Dedifferentiated amniotic fluid mesenchymal stem cell (primary cell): ENCODE data around the gene CHIA.

ENCODE experiments used
- DNase-seq: peaks from one replicate; pipeline ENCODE4 v3.0.0-alpha.2; 2016; ENCODE audit errors: extremely low spot score

Gene CHIA

GRCh38 chr1:111290630-111291029 lies at the start of gene CHIA:
Gene CHIA (plus strand): TSS chr1:111290851. CDS start chr1:111310468, 19,617 bp downstream.
- DNase-seq, result no peak

GRCh38 chr1:111241797-111242196 lies 48.9 kb upstream of the CHIA start:
- no peak for DNase-seq

GRCh38 chr1:111242805-111243523 lies 47.7 kb upstream of the CHIA start:
- no peak for DNase-seq

GRCh38 chr1:111247125-111247838 lies 43.4 kb upstream of the CHIA start:
- DNase-seq, result no peak

- no peak for DNase-seq
Measured at GRCh38 chr1:111249960-111250359, 40.7 kb upstream of the CHIA start.

- DNase-seq, result no peak
Measured at GRCh38 chr1:111251570-111251969, 39.1 kb upstream of the CHIA start.

GRCh38 chr1:111252786-111253185 lies 37.9 kb upstream of the CHIA start:
- DNase-seq, result no peak

DNA sequence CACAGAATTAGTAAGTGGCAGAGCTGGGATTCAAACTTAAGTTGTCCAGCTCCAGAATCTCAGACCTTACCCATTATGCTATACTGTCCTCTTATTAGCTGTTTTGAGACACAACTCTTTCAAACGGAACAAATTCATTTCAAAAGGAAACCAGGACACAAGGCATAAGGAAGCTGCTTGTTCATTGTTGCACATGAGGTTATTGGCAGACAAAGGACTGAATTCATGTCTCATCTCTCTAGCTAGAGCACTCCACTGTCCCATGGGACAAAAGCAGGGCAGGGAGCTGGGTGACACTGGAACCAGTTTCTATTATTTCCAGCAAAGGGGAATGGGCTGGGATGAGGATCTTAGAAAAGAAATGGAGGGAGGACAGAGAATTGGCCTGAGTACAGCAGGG lies 36.8 kb upstream of the CHIA start:
- DNase-seq, result no peak

DNA sequence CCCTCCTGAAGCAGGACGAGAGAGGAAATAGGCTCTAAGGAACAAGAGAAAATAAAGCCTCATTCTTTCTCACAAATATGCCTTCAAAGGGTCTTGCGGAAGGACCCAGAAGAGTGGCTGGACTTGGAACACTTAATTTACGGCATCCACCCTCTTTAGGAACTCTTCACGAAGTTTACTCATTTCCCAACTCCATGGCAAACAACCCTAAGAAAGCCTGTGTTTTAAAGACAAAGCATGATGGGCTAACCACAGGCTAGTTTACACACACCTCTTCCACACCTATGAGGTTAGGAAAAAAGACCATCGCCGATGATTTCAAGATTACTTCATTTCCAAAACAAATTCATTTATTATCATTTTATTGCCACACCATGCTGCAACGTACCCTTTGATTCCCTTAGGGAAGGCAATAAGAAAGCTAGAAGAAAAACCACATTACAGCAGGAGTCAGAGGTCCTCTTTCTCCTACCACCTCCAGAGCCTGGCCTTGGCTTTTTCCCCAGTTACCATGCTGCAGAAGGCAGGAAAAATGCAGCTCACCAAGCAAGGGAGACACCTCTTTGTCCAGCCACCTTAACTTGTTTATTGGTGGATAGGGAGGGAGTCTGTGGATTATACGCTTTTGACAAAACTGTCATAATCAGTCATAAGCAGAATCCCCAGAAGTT lies 33.5 kb upstream of the CHIA start:
- DNase-seq, result no peak

DNA sequence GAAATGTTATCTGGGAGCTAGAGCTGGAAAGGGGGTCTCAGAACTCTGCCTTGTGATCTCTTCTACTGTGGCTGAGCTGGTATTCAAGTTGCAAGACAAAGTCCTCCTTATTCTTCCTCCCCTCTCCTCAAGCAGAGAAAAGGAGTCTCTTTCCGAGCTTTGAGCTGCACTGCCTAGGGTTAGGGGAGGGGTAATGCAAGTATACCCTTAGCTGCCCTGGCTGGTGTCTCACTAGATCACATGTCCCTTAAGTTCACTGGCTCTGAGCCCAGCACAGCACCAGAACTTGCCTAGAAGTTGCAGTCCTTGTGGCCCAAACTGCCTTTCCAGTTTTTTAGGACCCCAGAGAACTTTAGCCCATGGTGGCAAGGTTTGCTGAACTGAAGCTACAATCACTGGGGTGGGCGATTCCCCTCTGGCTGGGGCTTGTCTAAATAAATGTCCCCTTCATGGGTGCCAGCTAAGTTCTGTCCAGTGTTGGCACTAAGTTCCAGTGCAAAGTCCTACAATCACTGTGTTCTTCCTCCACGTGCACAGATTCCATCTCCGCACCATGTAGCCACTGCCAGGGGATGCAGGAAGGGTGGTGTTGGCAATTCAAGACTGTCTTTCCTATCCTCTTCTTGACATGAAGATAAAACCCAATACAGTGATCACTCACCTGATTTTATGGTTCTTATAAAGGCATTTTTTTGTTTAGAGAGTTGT lies 22.7 kb upstream of the CHIA start:
- DNase-seq, result no peak

- DNase-seq, result no peak
Measured at GRCh38 chr1:111269825-111270406, 20.7 kb upstream of the CHIA start.

DNA sequence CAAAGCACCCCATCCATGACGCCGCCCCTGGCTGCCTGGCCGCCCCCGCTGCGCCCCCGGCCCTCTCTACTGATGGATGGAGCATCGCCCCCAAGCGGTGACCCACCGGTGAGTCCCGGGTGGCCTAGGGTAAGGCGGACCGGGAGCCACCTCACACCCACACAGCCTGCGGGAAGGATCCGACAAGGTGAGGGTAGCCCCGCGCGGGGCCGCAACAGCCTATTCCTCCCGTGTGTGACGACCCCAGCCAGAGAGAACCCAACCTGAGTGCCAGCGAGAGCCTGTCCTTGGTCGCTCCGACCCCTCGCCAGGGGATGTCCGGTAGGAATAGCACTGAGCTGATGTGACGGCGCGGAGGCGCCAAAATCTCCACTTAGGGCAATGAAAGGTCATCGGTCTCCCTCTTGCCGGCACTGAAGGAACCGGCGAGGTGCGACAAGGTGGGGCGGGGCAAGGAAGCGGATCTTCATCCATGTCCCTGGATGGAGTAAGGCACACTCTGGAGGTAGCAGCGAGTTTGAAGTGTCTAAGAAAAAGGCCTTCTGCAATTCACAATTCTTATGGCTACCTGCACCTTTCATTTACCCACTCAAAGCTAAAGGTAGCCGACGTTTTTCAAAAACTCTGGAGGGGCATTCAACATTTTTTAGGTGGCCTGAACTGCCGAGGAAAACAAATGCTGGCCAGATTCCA lies 19.7 kb upstream of the CHIA start:
- DNase-seq, result no peak

GRCh38 chr1:111271464-111271801 lies 19.2 kb upstream of the CHIA start:
- no peak for DNase-seq

GRCh38 chr1:111272081-111272480 lies 18.6 kb upstream of the CHIA start:
- no peak for DNase-seq

- DNase-seq, result no peak
Measured at GRCh38 chr1:111274653-111275052, 16.0 kb upstream of the CHIA start.

GRCh38 chr1:111275079-111275478 lies 15.6 kb upstream of the CHIA start:
- peak; percentile 65 for DNase-seq

DNA sequence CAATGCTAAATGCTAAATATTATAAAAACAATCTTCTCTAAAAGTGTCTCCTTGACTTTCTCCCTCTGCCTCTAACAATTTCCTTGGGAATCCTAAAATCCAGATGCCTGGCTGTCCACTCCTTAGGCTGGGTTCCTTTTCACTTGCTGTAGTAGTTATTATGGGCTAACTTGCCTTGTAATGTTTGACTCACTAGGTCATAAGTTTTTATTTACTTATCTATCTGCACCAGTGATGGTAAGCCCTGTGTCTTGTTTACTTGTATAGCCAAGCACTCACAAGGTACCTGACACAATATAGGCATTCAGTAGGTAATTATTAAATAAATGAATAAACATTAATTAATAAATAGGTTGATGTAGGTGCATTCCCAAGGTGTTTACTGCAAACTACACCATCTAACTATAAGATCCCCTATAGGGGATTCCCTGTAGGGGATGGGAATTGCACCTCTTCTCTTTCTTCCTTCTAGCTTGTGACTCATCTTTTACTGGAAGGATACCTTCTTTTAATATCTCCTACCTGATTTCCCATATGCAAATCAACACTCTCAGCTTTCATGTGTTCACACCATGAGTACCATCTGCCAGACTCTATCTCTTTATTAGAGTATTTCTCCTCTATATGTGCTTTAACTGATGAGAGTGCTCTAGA lies 14.7 kb upstream of the CHIA start:
- no peak for DNase-seq

- no peak for DNase-seq
Measured at GRCh38 chr1:111279144-111279543, 11.5 kb upstream of the CHIA start.

- DNase-seq, result no peak
Measured at GRCh38 chr1:111280267-111280666, 10.4 kb upstream of the CHIA start.

DNA sequence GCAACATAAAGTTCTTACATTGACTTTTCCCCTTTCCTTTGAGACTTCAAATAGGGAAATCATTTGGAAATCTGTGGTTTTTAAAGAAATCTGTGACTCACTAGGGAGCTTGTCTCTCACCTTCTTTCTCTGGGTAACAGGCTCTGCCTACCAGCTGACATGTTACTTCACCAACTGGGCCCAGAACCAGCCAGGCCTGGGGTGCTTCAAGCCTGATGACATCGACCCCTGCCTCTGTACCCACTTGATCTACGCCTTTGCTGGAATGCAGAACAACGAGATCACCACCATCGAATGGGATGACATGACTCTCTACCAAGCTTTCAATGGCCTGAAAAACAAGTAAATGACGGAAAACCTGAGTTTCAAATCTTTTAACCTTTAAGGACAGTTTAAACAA lies 9.2 kb upstream of the CHIA start:
- DNase-seq, result no peak

GRCh38 chr1:111283838-111284237 lies 6.8 kb upstream of the CHIA start:
- no peak for DNase-seq
